ENCODE measurements around the gene HDX. TPM values are rescaled to one million over a fixed set of nuclear protein-coding genes. Genes with fewer than 3 reads are reported as not detected.
A peak's percentile ranks its signal among the peaks of the same experiment; 100 is the strongest.
"Not testable (repeated sequence)": the region's sequence is repeated elsewhere in the genome, so short reads cannot be mapped to it uniquely, and the experiment has no call there.

Gene HDX, protein sequence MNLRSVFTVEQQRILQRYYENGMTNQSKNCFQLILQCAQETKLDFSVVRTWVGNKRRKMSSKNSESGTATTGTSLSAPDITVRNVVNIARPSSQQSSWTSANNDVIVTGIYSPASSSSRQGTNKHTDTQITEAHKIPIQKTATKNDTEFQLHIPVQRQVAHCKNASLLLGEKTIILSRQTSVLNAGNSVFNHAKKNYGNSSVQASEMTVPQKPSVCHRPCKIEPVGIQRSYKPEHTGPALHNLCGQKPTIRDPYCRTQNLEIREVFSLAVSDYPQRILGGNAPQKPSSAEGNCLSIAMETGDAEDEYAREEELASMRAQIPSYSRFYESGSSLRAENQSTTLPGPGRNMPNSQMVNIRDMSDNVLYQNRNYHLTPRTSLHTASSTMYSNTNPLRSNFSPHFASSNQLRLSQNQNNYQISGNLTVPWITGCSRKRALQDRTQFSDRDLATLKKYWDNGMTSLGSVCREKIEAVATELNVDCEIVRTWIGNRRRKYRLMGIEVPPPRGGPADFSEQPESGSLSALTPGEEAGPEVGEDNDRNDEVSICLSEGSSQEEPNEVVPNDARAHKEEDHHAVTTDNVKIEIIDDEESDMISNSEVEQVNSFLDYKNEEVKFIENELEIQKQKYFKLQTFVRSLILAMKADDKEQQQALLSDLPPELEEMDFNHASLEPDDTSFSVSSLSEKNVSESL
- 1.8 and 4.1 TPM in 2 replicates for total RNA-seq

GRCh38 chrX:84501798-84502628, at the start of gene HDX:
Gene HDX, minus strand, starts transcription at chrX:84502453. Its CDS starts 27,056 bp downstream, at chrX:84475397.
- peak within 1 kb of the TSS; percentile 74 for H3K4me3 ChIP-seq (ENCODE audit: low read depth, low read length)
- no peak for TF ChIP-seq CTCF (conservative IDR thresholded peaks at IDR 0.05; ENCODE audit: low read depth, low read length)
- peak; percentile 18 for DNase-seq (ENCODE audit: low read depth)

GRCh38 chrX:84541315-84541714, 39.1 kb upstream of the HDX start:
- H3K4me3 ChIP-seq (ENCODE audit: low read depth, low read length); DNase-seq (ENCODE audit: low read depth): not testable (repeated sequence)

GRCh38 chrX:84537627-84538026, 35.4 kb upstream of the HDX start:
- not testable (repeated sequence) for H3K4me3 ChIP-seq (ENCODE audit: low read depth, low read length); DNase-seq (ENCODE audit: low read depth)

- H3K4me3 ChIP-seq (ENCODE audit: low read depth, low read length) = no peak overlapping the region
- no peak for DNase-seq (ENCODE audit: low read depth)
- TF ChIP-seq CTCF (conservative IDR thresholded peaks at IDR 0.05; ENCODE audit: low read depth, low read length) = no peak
Observed at GRCh38 chrX:84488426-84488825, 13.8 kb downstream of the HDX start.

- no peak for TF ChIP-seq CTCF (conservative IDR thresholded peaks at IDR 0.05; ENCODE audit: low read depth, low read length)
- no peak for DNase-seq (ENCODE audit: low read depth)
- no peak overlapping the region for H3K4me3 ChIP-seq (ENCODE audit: low read depth, low read length)
Observed at GRCh38 chrX:84487365-84488353, 14.6 kb downstream of the HDX start.

DNA sequence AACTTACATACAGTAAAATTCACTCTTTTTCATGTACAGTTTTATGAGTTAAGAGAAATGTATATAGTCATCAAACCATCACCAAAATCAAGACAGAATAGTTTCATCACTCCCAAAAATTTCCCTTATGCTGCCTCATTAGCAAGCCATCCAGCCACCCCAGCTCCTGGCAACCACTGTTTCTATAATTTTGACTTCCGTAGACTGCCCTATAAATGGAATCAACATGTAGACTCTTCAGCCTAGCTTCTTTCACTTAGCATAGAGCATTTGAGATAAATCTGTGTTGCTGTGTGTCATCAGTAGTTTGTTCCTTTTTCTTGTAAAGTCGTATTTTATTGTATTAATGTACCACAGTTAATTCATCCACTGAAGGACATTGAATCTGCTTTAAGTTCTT, 23.2 kb downstream of the HDX start:
- DNase-seq (ENCODE audit: low read depth) = no peak
- H3K4me3 ChIP-seq (ENCODE audit: low read depth, low read length) = no peak overlapping the region
- TF ChIP-seq CTCF (conservative IDR thresholded peaks at IDR 0.05; ENCODE audit: low read depth, low read length) = no peak

- H3K4me3 ChIP-seq (ENCODE audit: low read depth, low read length) = no peak overlapping the region
- DNase-seq (ENCODE audit: low read depth) = no peak
- no peak for TF ChIP-seq CTCF (conservative IDR thresholded peaks at IDR 0.05; ENCODE audit: low read depth, low read length)
Observed at GRCh38 chrX:84477114-84477513, 25.1 kb downstream of the HDX start.
